Fibroblast of villous mesenchyme (primary cell): ENCODE measurements around the gene EIPR1. TPM values are rescaled to one million over a fixed set of nuclear protein-coding genes. Genes with fewer than 3 reads are reported as not detected.

Source experiments
- DNase-seq: peaks from one replicate; pipeline ENCODE4 v3.0.0-alpha.2; 2010; ENCODE audit warnings: low read depth
- H3K4me3 ChIP-seq: 2 replicates; pipeline ENCODE4 v1.5.1; 2011; ENCODE audit warnings: low read depth, mild to moderate bottlenecking, low read length
- total RNA-seq: library from RNA; depleted of rRNA; stranded (reverse); fragments of >200 nt; gene quantifications from 2 replicates; pipeline ENCODE4 v1.2.3, GENCODE V29; 2012
- TF ChIP-seq, protein P1 (sequence below): IDR thresholded peaks from 2 replicates; pipeline ENCODE4 v1.5.1; 2012; ENCODE audit warnings: low read depth, mild to moderate bottlenecking, low read length; ENCODE audit not compliant: insufficient read depth

EIPR1 gene
- total RNA-seq, 1 donor, result 32.4 TPM

DNA sequence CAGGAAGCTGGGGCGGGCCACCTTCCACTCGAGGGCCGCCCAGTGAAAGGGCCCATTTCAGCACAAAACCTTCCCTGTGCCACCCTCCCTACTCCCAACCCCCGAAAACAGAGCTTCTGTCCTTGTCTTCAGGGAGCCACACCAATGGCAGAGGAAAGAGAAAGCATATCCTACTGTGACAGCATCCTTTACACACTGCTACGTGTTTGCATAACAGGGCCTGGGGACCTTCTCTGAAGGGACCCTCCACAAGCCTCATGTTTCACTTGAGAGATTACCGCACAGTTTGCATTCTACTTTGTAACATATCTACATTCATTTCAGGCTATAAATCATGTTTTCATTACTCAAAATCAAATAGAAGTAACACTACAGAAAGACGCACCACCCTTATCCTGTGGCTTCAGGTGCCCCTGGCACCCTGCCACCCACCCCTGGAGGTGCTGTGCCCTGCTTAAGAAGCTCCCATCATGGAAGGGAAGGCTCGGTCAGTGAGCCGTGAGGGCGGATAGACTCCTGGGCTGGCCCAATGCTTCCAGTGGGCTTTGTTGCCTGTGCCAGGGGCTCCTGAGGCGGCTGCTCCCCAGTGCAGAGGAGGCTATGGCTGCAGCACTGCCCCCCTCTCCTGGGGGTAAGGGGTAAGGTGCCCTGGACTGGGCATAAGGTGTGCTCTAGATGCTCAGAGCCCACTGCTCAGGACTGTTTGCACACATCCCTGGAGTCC lies 52.0 kb downstream of the EIPR1 start:
- TF ChIP-seq, protein P1, sequence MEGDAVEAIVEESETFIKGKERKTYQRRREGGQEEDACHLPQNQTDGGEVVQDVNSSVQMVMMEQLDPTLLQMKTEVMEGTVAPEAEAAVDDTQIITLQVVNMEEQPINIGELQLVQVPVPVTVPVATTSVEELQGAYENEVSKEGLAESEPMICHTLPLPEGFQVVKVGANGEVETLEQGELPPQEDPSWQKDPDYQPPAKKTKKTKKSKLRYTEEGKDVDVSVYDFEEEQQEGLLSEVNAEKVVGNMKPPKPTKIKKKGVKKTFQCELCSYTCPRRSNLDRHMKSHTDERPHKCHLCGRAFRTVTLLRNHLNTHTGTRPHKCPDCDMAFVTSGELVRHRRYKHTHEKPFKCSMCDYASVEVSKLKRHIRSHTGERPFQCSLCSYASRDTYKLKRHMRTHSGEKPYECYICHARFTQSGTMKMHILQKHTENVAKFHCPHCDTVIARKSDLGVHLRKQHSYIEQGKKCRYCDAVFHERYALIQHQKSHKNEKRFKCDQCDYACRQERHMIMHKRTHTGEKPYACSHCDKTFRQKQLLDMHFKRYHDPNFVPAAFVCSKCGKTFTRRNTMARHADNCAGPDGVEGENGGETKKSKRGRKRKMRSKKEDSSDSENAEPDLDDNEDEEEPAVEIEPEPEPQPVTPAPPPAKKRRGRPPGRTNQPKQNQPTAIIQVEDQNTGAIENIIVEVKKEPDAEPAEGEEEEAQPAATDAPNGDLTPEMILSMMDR, result no peak
- H3K4me3 ChIP-seq, result no peak overlapping the region
- no peak for DNase-seq

DNA sequence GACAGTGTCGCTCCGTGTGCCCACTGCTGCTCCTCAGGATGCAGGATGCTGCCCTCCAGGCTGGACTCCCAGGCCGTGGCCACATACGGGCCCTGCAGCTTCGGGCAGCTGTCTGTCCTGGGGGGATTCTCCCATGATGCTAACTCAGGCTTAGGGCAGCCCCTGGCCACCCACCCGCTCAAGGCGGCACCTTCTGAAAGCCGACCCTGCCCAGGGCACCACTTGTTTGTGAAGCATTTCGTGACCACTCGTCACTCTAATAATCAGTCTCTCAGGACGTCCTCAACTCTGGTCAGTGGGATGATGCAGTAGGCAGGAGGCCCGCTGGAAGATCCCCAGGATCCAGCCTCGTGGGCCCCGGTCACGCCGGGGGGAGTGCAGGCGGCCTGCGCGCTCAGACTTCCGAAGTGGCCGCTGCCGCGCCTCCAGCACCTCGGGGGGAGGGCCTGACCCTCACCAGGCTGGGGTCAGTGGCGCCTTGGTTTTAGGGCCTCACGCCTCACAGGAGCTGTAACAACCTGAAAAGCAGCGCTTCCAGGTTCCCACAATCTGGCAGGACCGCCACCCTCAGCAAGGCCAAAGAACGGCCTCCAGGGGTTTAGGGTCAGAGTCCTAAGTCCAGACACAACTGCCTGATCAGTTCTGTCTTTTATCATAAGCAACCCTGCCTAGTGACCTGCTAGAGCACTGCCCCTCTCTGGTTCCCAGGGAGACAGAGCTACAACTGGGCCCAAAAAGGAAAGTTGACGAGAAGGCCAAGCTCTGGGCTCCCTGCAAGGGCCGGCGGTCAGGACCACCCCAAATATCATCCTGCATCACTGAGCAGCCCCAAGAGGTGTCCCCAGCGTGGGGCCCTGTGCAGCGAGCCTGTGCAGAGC lies 53.0 kb downstream of the EIPR1 start:
- H3K4me3 ChIP-seq, result no peak overlapping the region
- TF ChIP-seq, protein P1, result no peak
- DNase-seq, result no peak

DNA sequence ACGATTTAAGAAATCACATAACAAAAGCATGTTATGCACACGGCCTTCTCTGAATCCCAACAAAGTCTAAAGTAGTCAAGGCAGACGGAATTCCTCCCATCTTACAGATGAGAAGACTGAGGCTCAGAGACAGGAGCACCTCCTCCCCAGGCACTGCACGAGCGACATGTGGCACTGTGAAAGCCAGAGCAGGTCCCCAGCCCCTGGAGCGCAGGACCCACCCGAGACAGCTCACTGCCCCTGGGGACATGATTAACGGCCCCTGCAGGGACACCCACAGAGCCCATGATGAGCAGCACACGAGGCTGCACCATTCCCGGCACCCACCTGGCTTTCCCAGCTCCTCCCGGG lies 53.6 kb downstream of the EIPR1 start:
- no peak overlapping the region for H3K4me3 ChIP-seq
- TF ChIP-seq, protein P1, result no peak
- no peak for DNase-seq

DNA sequence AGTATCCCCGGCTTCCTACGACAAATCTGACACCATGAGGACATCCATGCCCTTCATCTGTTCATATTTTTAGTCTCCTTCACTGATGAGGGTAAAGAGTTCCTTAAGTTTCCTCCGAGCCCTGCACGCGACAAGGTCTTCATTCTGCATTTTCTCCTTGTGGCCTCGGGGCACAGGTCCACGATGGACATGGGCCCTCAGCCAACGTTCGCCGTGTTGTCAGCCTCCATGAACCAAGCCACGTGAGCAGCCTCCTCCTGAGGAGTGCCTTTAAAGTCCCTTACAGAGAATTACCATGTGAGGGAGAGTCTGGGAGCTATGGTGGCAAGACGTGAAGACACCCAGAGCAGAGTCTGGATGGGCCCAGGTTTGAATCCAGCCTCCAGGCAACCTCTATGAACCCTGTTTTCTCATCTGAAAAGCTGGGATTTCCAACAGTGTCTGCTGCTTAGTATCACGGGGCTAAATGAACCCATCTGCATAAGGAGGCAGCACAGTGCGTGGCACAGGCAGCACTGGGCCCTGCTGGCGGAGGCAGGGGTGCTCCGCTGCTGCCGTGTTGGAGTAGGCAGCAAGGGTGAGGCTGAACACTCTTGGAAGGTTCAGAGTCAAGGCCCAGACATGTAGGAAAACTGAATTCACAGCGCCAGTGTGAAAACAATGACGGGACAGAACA lies 54.1 kb downstream of the EIPR1 start:
- DNase-seq, result no peak
- TF ChIP-seq, protein P1, result no peak
- H3K4me3 ChIP-seq, result no peak overlapping the region

DNA sequence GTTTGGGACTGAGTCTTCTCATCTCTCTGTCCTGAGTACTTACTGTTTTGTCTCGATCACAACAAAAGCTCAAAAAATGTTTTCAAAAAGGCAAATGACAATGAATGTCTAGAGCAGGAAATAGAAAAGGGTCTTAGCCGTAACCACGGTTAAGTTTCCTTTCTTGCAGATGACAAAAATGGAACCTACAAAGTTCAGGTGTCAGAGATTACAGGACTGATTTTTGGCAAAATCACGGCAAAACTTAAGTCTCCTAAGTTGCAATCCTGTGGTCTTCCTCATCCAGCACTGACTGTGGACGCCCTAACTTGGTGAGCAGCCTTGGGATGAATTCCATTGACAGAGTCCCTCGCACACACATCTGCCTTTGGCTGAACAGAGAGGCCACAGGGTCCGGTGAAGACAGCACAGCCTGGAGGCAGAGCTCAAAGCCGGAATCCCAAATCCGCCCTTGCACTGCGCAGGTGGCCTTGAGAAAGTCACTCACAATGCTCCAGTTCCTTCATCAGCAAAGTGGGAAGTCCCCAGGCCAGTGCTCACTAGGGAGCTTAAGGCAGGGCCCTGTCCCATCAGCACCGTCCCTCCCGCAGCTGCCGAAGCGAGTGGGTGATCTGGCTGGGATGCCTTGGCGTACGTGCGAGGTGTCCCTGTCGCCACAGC lies 55.2 kb downstream of the EIPR1 start:
- TF ChIP-seq, protein P1, result no peak
- DNase-seq, result no peak
- H3K4me3 ChIP-seq, result no peak overlapping the region

DNA sequence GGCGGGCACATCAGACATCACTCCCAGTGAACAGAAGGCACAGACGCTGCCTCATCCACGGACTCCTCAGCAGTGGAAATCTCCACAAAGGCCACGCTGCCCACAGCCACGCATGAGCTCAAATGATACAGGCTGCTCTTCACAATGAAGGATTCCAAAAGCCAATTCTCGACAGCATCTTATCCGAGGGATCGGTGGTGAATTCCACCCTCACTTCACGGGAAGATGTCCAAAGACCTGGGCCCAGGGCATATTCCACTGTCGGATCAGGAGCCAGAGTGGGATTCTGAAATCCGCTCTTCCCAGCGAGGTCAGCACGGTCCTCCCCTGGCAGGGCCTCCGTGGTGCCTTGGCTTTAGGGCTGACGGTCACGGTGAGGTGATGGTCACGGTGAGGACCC lies 55.8 kb downstream of the EIPR1 start:
- no peak for DNase-seq
- H3K4me3 ChIP-seq, result no peak overlapping the region
- TF ChIP-seq, protein P1, result no peak
